ENCODE data around the gene RPS6KL1.

The RPS6KL1 gene

GRCh38 chr14:74922752-74923401, at the start of gene RPS6KL1:
RPS6KL1 (minus strand) TSS chr14:74923260; CDS start chr14:74921541, 1,719 bp downstream.
- Mint-ChIP-seq H3K4me3 (peak within 1 kb of the TSS; percentile 70 to 78 (median 78)), H3K27me3 (ENCODE audit: low read depth) (peaks cover 31% of the 10 kb centered on the region), H3K27ac (no peak within 1 kb of the TSS), H3K4me1 (no peaks in the 10 kb centered on the region), H3K9me3 (no peaks in the 10 kb centered on the region), H3K36me3 (ENCODE audit: low read depth) (no peaks in the 10 kb centered on the region)
- no peak for TF ChIP-seq CTCF (IDR thresholded peaks at IDR 0.05; ENCODE audit: unreplicated experiment in 3 of 3)

GRCh38 chr14:74968811-74969210, 45.8 kb upstream of the RPS6KL1 start:
- Mint-ChIP-seq H3K27ac (peak overlapping the region in 1 of 3 experiments; percentile 45), H3K27me3 (ENCODE audit: low read depth) (no peaks in the 10 kb centered on the region), H3K4me1 (peaks cover 13% of the 10 kb centered on the region), H3K4me3 (no peak overlapping the region), H3K9me3 (no peaks in the 10 kb centered on the region), H3K36me3 (ENCODE audit: low read depth) (peaks cover 4% of the 10 kb centered on the region)
- no peak for TF ChIP-seq CTCF (IDR thresholded peaks at IDR 0.05; ENCODE audit: unreplicated experiment in 3 of 3)

GRCh38 chr14:74965486-74966153, 42.6 kb upstream of the RPS6KL1 start:
- TF ChIP-seq CTCF (IDR thresholded peaks at IDR 0.05; ENCODE audit: unreplicated experiment in 3 of 3) = no peak
- peaks cover 4% of the 10 kb centered on the region for H3K36me3 Mint-ChIP-seq (ENCODE audit: low read depth)
- no peaks in the 10 kb centered on the region for H3K9me3 Mint-ChIP-seq
- H3K4me3 Mint-ChIP-seq = no peak overlapping the region
- peak overlapping the region; percentile 3 to 45 (median 37) for H3K27ac Mint-ChIP-seq
- peaks cover 34% of the 10 kb centered on the region for H3K4me1 Mint-ChIP-seq
- peaks cover 6% of the 10 kb centered on the region for H3K27me3 Mint-ChIP-seq (ENCODE audit: low read depth)

- Mint-ChIP-seq H3K27me3 (ENCODE audit: low read depth) (peaks cover 6% of the 10 kb centered on the region), H3K4me3 (no peak overlapping the region), H3K36me3 (ENCODE audit: low read depth) (peaks cover 4% of the 10 kb centered on the region), H3K27ac (peak overlapping the region in 2 of 3 experiments; percentile 37 to 45), H3K4me1 (peaks cover 34% of the 10 kb centered on the region), H3K9me3 (no peaks in the 10 kb centered on the region)
- no peak for TF ChIP-seq CTCF (IDR thresholded peaks at IDR 0.05; ENCODE audit: unreplicated experiment in 3 of 3)
Observed at GRCh38 chr14:74964787-74965485, 41.9 kb upstream of the RPS6KL1 start.

GRCh38 chr14:74963705-74964271, 40.7 kb upstream of the RPS6KL1 start:
- peak overlapping the region in 1 of 3 experiments; percentile 37 for H3K4me3 Mint-ChIP-seq
- no peak for TF ChIP-seq CTCF (IDR thresholded peaks at IDR 0.05; ENCODE audit: unreplicated experiment in 3 of 3)
- H3K36me3 Mint-ChIP-seq (ENCODE audit: low read depth) = peaks cover 4% of the 10 kb centered on the region
- H3K27ac Mint-ChIP-seq = peak overlapping the region; percentile 39 to 80 (median 48)
- H3K4me1 Mint-ChIP-seq = peaks cover 34% of the 10 kb centered on the region
- H3K27me3 Mint-ChIP-seq (ENCODE audit: low read depth) = peaks cover 6% of the 10 kb centered on the region
- no peaks in the 10 kb centered on the region for H3K9me3 Mint-ChIP-seq
